RWPE2 (cell line): ENCODE results near the gene KIF26B.
A peak's percentile ranks its signal among the peaks of the same experiment; 100 is the strongest.

Experiments used
- ATAC-seq: fragments of 200-7000 bp; cut with Tn5 transposase; 3 replicates; pipeline ENCODE4 v1.9.1; 2021; ENCODE audit warnings: low read depth
- DNase-seq: peaks from one replicate; pipeline ENCODE4 v3.0.0-alpha.2; 2020; ENCODE audit warnings: low spot score
- H3K27ac ChIP-seq: fragments of 450-650 bp; 2 replicates; pipeline ENCODE4 v1.5.1; 2017; ENCODE audit warnings: mild to moderate bottlenecking; ENCODE audit not compliant: poor library complexity, severe bottlenecking
- H3K27me3 ChIP-seq: fragments of 250-450 bp; sonication (Bioruptor Pico); 2 replicates; pipeline ENCODE4 v1.5.1; 2021; ENCODE audit warnings: mild to moderate bottlenecking, moderate library complexity; ENCODE audit not compliant: insufficient read depth, poor library complexity, severe bottlenecking
- H3K36me3 ChIP-seq: fragments of 250-450 bp; sonication (Bioruptor Pico); 2 replicates; pipeline ENCODE4 v1.5.1; 2020; ENCODE audit warnings: low read depth, mild to moderate bottlenecking, moderate library complexity
- H3K4me1 ChIP-seq: fragments of 250-450 bp; sonication (Bioruptor Pico); 2 replicates; pipeline ENCODE4 v1.5.1; 2021; ENCODE audit warnings: mild to moderate bottlenecking, moderate library complexity; ENCODE audit not compliant: insufficient read depth, poor library complexity, severe bottlenecking
- H3K4me3 ChIP-seq: fragments of 250-450 bp; sonication (Bioruptor Pico); 2 replicates; pipeline ENCODE4 v1.5.1; 2021; ENCODE audit warnings: mild to moderate bottlenecking, moderate library complexity; ENCODE audit not compliant: severe bottlenecking
- H3K9me3 ChIP-seq: fragments of 250-450 bp; sonication (Bioruptor Pico); 2 replicates; pipeline ENCODE4 v1.5.1; 2021; ENCODE audit warnings: mild to moderate bottlenecking, moderate library complexity; ENCODE audit not compliant: severe bottlenecking
- TF ChIP-seq, protein P1 (sequence below): fragments of 450-650 bp; IDR thresholded peaks from one replicate; pipeline ENCODE4 v1.5.1; 2017; ENCODE audit warnings: mild to moderate bottlenecking, moderate library complexity; ENCODE audit not compliant: poor library complexity, severe bottlenecking

KIF26B gene

DNA sequence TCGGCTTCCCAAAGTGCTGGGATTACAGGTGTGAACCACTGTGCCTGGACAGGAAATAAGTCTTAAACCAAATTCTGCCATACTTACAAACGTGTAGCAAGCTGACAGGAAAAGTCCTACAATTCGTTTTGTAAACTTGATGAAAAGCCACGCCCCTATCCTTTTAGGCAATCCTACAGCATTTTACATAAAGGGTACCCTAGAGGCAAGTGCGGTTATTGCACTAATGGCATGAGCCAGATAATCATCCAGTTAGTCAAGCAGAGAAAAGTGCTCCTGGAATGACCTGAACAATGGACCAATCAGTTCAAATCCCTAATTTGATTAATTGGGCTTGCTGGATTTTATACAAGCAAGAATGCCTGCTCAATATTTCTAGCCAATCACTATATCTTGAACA, 338.2 kb downstream of the KIF26B start:
- no peak overlapping the region for H3K27ac ChIP-seq
- no peak overlapping the region for H3K4me3 ChIP-seq
- H3K9me3 ChIP-seq = no peaks in the 10 kb centered on the region
- DNase-seq = no peak
- H3K27me3 ChIP-seq = no peaks in the 10 kb centered on the region
- ATAC-seq = no peak
- no peaks in the 10 kb centered on the region for H3K36me3 ChIP-seq
- TF ChIP-seq, protein P1, sequence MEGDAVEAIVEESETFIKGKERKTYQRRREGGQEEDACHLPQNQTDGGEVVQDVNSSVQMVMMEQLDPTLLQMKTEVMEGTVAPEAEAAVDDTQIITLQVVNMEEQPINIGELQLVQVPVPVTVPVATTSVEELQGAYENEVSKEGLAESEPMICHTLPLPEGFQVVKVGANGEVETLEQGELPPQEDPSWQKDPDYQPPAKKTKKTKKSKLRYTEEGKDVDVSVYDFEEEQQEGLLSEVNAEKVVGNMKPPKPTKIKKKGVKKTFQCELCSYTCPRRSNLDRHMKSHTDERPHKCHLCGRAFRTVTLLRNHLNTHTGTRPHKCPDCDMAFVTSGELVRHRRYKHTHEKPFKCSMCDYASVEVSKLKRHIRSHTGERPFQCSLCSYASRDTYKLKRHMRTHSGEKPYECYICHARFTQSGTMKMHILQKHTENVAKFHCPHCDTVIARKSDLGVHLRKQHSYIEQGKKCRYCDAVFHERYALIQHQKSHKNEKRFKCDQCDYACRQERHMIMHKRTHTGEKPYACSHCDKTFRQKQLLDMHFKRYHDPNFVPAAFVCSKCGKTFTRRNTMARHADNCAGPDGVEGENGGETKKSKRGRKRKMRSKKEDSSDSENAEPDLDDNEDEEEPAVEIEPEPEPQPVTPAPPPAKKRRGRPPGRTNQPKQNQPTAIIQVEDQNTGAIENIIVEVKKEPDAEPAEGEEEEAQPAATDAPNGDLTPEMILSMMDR = no peak
- H3K4me1 ChIP-seq = peaks cover 5% of the 10 kb centered on the region

DNA sequence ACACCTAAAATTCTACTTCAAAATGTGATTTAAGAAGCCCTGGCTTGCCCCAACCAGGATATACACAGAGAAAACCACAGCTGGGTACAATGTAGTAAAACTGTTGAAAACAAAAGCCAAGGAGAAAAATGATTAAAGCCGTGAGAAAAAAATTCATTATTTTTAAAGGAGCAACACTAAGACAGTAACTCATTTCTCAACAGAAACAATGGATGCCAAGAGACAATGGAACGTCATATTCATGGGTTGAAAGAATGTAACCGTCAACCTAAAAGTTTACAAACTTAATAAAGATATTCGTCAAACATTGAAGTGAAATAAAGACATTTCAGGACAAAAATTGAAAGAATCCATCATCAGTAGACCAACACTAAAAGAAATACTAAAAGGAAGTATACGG, 340.9 kb downstream of the KIF26B start:
- no peak overlapping the region for H3K27ac ChIP-seq
- TF ChIP-seq, protein P1 = no peak
- no peaks in the 10 kb centered on the region for H3K27me3 ChIP-seq
- H3K4me3 ChIP-seq = no peak overlapping the region
- DNase-seq = no peak
- H3K4me1 ChIP-seq = peaks cover 6% of the 10 kb centered on the region
- no peak for ATAC-seq
- H3K9me3 ChIP-seq = no peaks in the 10 kb centered on the region
- H3K36me3 ChIP-seq = no peaks in the 10 kb centered on the region

DNA sequence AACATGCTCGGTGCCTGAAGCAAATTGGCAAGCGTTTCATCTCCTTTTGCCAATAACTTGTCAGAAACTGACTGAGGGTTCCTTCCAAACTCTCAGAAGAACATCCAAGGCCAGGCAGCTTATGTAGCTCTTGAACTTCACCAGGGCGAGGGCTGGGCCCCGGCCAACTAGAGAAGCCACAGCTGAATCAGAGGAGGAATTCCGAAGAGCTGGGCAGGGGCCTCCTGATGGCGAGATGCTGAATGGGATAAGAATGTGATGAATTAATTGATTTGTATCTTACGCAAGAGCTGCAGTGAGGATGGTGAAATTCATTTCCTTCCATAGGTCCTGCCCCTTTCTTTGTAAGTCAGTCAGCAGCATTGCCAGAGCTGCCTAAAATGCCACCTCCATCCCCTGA, 345.8 kb downstream of the KIF26B start:
- Histone ChIP-seq H3K27me3 (no peaks in the 10 kb centered on the region), H3K27ac (no peak overlapping the region), H3K4me1 (peaks cover 10% of the 10 kb centered on the region), H3K36me3 (no peaks in the 10 kb centered on the region), H3K4me3 (no peak overlapping the region), H3K9me3 (no peaks in the 10 kb centered on the region)
- TF ChIP-seq, protein P1 = no peak
- ATAC-seq = peak; percentile 95
- peak; percentile 73 for DNase-seq

DNA sequence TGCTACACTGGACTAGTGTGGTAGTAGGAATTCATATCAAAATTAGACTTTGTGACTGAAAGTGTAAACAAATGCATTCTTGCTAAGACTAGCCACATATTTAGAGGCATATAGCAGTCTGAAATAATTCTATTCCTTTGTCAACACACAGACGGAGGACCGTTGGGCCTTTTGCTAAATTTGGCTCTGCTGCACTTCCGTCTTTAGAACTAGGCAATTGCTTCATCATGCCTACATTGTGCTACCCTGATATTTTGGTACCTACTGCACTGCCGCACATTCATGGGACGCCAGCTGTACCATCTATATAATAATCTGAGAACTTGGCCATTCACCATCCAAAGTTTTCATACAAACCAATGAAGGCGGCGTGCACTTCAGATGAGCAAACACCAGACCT, 346.8 kb downstream of the KIF26B start:
- Histone ChIP-seq H3K27ac (no peak overlapping the region), H3K9me3 (no peaks in the 10 kb centered on the region), H3K36me3 (no peaks in the 10 kb centered on the region), H3K4me3 (no peak overlapping the region), H3K4me1 (peaks cover 10% of the 10 kb centered on the region), H3K27me3 (no peaks in the 10 kb centered on the region)
- ATAC-seq (no peak), DNase-seq (no peak)
- TF ChIP-seq, protein P1 = no peak

DNA sequence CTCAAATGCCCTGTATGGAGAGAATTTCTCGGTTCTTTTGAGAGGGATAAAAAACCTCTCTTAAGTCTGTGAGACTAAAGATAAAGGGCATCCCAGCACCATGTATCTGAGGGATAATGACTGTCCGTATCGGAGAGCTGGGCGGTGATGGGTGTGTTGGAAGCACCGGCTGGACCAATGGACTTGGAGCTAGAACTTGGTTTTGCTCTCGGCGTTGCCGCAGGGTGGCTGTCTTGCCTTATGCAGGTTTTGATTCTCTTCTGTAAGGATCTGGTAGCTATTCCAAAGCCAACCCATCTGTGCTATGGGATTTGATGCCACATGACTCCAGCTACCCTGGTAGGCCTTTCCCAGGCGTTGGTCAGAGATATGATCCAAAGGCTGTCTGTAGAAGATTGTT, 348.8 kb downstream of the KIF26B start:
- Histone ChIP-seq H3K4me1 (peaks cover 10% of the 10 kb centered on the region), H3K27me3 (no peaks in the 10 kb centered on the region), H3K9me3 (no peaks in the 10 kb centered on the region), H3K4me3 (no peak overlapping the region), H3K36me3 (no peaks in the 10 kb centered on the region), H3K27ac (no peak overlapping the region)
- TF ChIP-seq, protein P1 = no peak
- DNase-seq (no peak), ATAC-seq (no peak)
